Measurements from ENCODE around the gene FCAR.
"Not testable (repeated sequence)": the region's sequence is repeated elsewhere in the genome, so short reads cannot be mapped to it uniquely, and the experiment has no call there.

GRCh38 chr19:54825326-54825725 lies 48.7 kb upstream of the FCAR start:
- not testable (repeated sequence) for TF ChIP-seq CTCF (IDR thresholded peaks at IDR 0.05); MAX (IDR thresholded peaks at IDR 0.05; ENCODE audit: low read depth); ZBTB33 (IDR thresholded peaks at IDR 0.05; ENCODE audit: borderline replicate concordance, low read depth); PBX3 (IDR thresholded peaks at IDR 0.05); TAF1 (IDR thresholded peaks at IDR 0.05; ENCODE audit: borderline replicate concordance, low read depth, low read length); SMC3 (IDR thresholded peaks at IDR 0.05; ENCODE audit: low read depth, low read length); JUND (IDR thresholded peaks at IDR 0.05); EZH2phosphoT487 (IDR thresholded peaks at IDR 0.05; ENCODE audit: borderline replicate concordance, low read depth)
